Fibroblast of lung (primary cell): ENCODE results near the gene MAN1A2. TPM values are rescaled to one million over a fixed set of nuclear protein-coding genes. Genes with fewer than 3 reads are reported as not detected.

Experiments used
- DNase-seq, 2 donors: peaks; one replicate each; pipeline versions ENCODE4 v3.0.0 to v3.0.0-alpha.2; 2010; ENCODE audit warnings: low read depth in 2 of 2
- H2AFZ ChIP-seq: 2 replicates; pipeline ENCODE4 v1.5.1; 2012; ENCODE audit warnings: low read length, control low read depth, inconsistent platforms
- H3K27ac ChIP-seq: 2 replicates; pipeline ENCODE4 v1.5.1; 2011; ENCODE audit warnings: low read length, control low read depth; ENCODE audit not compliant: insufficient read depth
- H3K27me3 ChIP-seq: 2 replicates; pipeline ENCODE4 v1.5.1; 2011; ENCODE audit warnings: mild to moderate bottlenecking, low read length; ENCODE audit not compliant: control insufficient read depth, insufficient read depth
- H3K36me3 ChIP-seq: 2 replicates; pipeline ENCODE4 v1.5.1; 2011; ENCODE audit warnings: low read length; ENCODE audit not compliant: control insufficient read depth, insufficient read depth
- H3K4me1 ChIP-seq: 2 replicates; pipeline ENCODE4 v1.5.1; 2011; ENCODE audit warnings: low read length; ENCODE audit not compliant: control insufficient read depth, insufficient read depth; ENCODE audit errors: extremely low read depth
- H3K4me2 ChIP-seq: 2 replicates; pipeline ENCODE4 v1.5.1; 2011; ENCODE audit warnings: low read length, control low read depth; ENCODE audit not compliant: insufficient read depth; ENCODE audit errors: extremely low read depth
- H3K4me3 ChIP-seq, 4 experiments: fragments of 200-600 bp in 1 of 4; sonication (generic) in 1 of 4; replicated peaks in 1 of 4; 2 replicates each; pipeline ENCODE4 v1.5.1; 2011 to 2016; ENCODE audit warnings: low read length in 4 of 4, low read depth in 3 of 4, mild to moderate bottlenecking in 3 of 4, control low read depth in 2 of 4, inconsistent platforms in 1 of 4, mixed read lengths in 1 of 4; ENCODE audit not compliant: insufficient read depth in 1 of 4; ENCODE audit errors: control extremely low read depth in 1 of 4
- H3K79me2 ChIP-seq: 2 replicates; pipeline ENCODE4 v1.5.1; 2012; ENCODE audit warnings: mild to moderate bottlenecking, low read length, inconsistent platforms; ENCODE audit not compliant: control insufficient read depth, insufficient read depth
- H3K9ac ChIP-seq: 2 replicates; pipeline ENCODE4 v1.5.1; 2011; ENCODE audit warnings: mild to moderate bottlenecking, low read length, control low read depth; ENCODE audit not compliant: insufficient read depth
- H3K9me3 ChIP-seq: 2 replicates; pipeline ENCODE4 v1.5.1; 2012; ENCODE audit warnings: low read depth, low read length; ENCODE audit not compliant: control insufficient read depth, insufficient read depth
- H4K20me1 ChIP-seq: 2 replicates; pipeline ENCODE4 v1.5.1; 2011; ENCODE audit warnings: low read length; ENCODE audit not compliant: control insufficient read depth, insufficient read depth; ENCODE audit errors: extremely low read depth
- EZH2 ChIP-seq: IDR thresholded peaks from 2 replicates; pipeline ENCODE4 v1.5.1; 2012; ENCODE audit warnings: low read length, control low read depth, mild to moderate bottlenecking; ENCODE audit errors: missing control alignments
- polyA plus RNA-seq, 2 donors: library from polyadenylated mRNA; depleted of rRNA in 1 of 2; stranded (reverse) in 1 of 2; unstranded in 1 of 2; fragments of >200 nt; gene quantifications; 2 replicates each; pipeline ENCODE4 v1.2.1, GENCODE V29; 2011 to 2012; ENCODE audit warnings: missing spikeins in 1 of 2
- total RNA-seq: library from RNA; depleted of rRNA; stranded (reverse); fragments of >200 nt; gene quantifications from 2 replicates; pipeline ENCODE4 v1.2.1, GENCODE V29; 2014
- TF ChIP-seq, protein P1 (sequence below), 2 donors: IDR thresholded peaks in 1 of 2; conservative IDR thresholded peaks in 1 of 2; 1 replicate in 1 of 2; 2 replicates in 1 of 2; pipeline ENCODE4 v1.5.1; 2011 to 2012; ENCODE audit warnings: low read length in 2 of 2, control low read depth in 1 of 2, inconsistent platforms in 1 of 2, low read depth in 1 of 2, mild to moderate bottlenecking in 1 of 2

Gene MAN1A2
- total and polyA plus RNA-seq, 2 donors (not counting 1 experiment from before 2014, with no cell fraction given): 41.9 to 43.6 TPM

GRCh38 chr1:117535821-117536220 is 168.6 kb downstream of the MAN1A2 start:
- H3K4me3 ChIP-seq: no peak overlapping the region
- H3K4me2 ChIP-seq: no peak overlapping the region
- no peak overlapping the region for H3K9ac ChIP-seq
- no peaks in the 10 kb centered on the region for H3K36me3 ChIP-seq
- TF ChIP-seq, protein P1, sequence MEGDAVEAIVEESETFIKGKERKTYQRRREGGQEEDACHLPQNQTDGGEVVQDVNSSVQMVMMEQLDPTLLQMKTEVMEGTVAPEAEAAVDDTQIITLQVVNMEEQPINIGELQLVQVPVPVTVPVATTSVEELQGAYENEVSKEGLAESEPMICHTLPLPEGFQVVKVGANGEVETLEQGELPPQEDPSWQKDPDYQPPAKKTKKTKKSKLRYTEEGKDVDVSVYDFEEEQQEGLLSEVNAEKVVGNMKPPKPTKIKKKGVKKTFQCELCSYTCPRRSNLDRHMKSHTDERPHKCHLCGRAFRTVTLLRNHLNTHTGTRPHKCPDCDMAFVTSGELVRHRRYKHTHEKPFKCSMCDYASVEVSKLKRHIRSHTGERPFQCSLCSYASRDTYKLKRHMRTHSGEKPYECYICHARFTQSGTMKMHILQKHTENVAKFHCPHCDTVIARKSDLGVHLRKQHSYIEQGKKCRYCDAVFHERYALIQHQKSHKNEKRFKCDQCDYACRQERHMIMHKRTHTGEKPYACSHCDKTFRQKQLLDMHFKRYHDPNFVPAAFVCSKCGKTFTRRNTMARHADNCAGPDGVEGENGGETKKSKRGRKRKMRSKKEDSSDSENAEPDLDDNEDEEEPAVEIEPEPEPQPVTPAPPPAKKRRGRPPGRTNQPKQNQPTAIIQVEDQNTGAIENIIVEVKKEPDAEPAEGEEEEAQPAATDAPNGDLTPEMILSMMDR (conservative IDR thresholded peaks at IDR 0.05 in 1 of 2, IDR thresholded peaks at IDR 0.05 in 1 of 2; ENCODE audit: low read depth in 1 of 2, low read length in 2 of 2): no peak
- TF ChIP-seq EZH2: no peak
- no peak for DNase-seq
- H4K20me1 ChIP-seq: no peaks in the 10 kb centered on the region
- H2AFZ ChIP-seq: no peak overlapping the region
- H3K27me3 ChIP-seq: no peaks in the 10 kb centered on the region
- no peaks in the 10 kb centered on the region for H3K79me2 ChIP-seq
- H3K27ac ChIP-seq: no peak overlapping the region
- peaks cover 2% of the 10 kb centered on the region for H3K4me1 ChIP-seq
- H3K9me3 ChIP-seq: no peaks in the 10 kb centered on the region

DNA sequence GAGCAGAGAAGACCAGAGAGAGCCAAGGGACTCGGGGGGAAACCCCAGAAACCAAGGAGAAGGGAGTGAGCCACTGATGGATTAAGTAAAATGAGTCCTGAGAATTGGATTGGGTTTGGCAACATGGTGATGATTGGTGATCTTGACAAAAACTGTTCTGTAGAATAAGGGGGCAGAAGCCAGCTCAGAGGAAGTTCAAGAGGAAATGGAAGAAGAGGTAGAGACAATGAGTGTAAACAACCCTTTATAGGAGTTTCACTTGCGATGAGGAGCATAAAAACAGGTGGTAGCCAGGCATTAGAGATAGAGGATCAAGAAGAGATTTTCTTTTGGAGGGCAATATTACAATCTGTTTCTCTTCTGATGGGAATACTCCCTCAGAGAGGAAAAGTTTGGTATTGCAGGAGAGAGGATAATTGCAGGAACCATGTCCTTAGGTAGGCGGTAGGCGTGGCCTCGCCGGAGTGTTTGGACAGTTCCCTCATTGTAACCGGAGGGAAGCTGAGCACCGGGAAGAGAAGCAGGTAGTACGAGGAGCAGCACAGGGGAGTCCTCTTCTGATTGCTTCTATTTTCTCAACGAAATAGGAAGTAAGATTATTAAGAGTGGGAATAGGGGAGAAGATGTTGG is 170.2 kb downstream of the MAN1A2 start:
- Histone ChIP-seq H2AFZ (no peak overlapping the region), H3K27ac (no peak overlapping the region), H3K9me3 (no peaks in the 10 kb centered on the region), H3K4me3 (no peak overlapping the region), H3K79me2 (no peaks in the 10 kb centered on the region), H3K27me3 (no peaks in the 10 kb centered on the region), H3K36me3 (no peaks in the 10 kb centered on the region), H3K9ac (no peak overlapping the region), H3K4me1 (peaks cover 2% of the 10 kb centered on the region), H3K4me2 (no peak overlapping the region), H4K20me1 (no peaks in the 10 kb centered on the region)
- TF ChIP-seq, protein P1 (conservative IDR thresholded peaks at IDR 0.05 in 1 of 2, IDR thresholded peaks at IDR 0.05 in 1 of 2; ENCODE audit: low read depth in 1 of 2, low read length in 2 of 2): no peak
- no peak for TF ChIP-seq EZH2
- DNase-seq: no peak

DNA sequence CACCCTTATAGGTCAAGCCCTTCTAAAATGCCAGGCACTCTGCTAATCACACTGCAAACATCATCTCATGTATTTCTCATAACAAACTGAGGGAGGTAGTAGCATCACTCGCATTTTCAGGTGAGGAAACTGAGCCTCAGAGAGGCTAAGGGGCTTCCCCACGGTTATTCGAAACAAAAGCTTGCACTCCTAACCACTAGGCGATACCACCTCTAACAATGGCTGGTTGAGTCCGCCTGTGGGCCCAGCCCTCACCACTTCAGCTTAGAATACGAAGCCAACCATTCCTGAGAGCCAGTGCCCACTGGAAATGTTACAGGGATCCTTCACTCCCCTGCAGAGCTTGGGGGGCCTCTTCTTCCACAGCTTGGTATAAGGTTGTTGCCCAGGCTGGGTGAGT is 173.3 kb downstream of the MAN1A2 start:
- no peaks in the 10 kb centered on the region for H3K79me2 ChIP-seq
- H3K4me1 ChIP-seq: no peaks in the 10 kb centered on the region
- no peaks in the 10 kb centered on the region for H3K36me3 ChIP-seq
- H3K9me3 ChIP-seq: no peaks in the 10 kb centered on the region
- no peak for DNase-seq
- H4K20me1 ChIP-seq: no peaks in the 10 kb centered on the region
- no peak overlapping the region for H3K9ac ChIP-seq
- H3K4me2 ChIP-seq: no peak overlapping the region
- no peak overlapping the region for H3K27ac ChIP-seq
- no peak overlapping the region for H2AFZ ChIP-seq
- H3K4me3 ChIP-seq: no peak overlapping the region
- TF ChIP-seq, protein P1 (conservative IDR thresholded peaks at IDR 0.05 in 1 of 2, IDR thresholded peaks at IDR 0.05 in 1 of 2; ENCODE audit: low read depth in 1 of 2, low read length in 2 of 2): no peak
- no peak for TF ChIP-seq EZH2
- no peaks in the 10 kb centered on the region for H3K27me3 ChIP-seq
